Mesenchymal stem cell (in vitro differentiated cells and primary cell): ENCODE results near the gene UQCR11. TPM values are rescaled to one million over a fixed set of nuclear protein-coding genes. Genes with fewer than 3 reads are reported as not detected.

Experiments used
- DNase-seq: peaks from one replicate; pipeline ENCODE4 v3.0.0-alpha.2; 2013
- H2AFZ ChIP-seq: one replicate; pipeline ENCODE4 v1.6.1; 2013; ENCODE audit warnings: low read depth, mild to moderate bottlenecking, control low read depth, inconsistent platforms, low read length, moderate library complexity
- H2AK5ac ChIP-seq: 2 replicates; pipeline ENCODE4 v1.6.1; 2013; ENCODE audit warnings: low read length, moderate library complexity, mild to moderate bottlenecking, inconsistent platforms; ENCODE audit not compliant: severe bottlenecking
- H2BK120ac ChIP-seq: one replicate; pipeline ENCODE4 v1.6.1; 2013; ENCODE audit warnings: low read depth, mild to moderate bottlenecking, inconsistent platforms, low read length, moderate library complexity
- H2BK12ac ChIP-seq, 2 experiments: one replicate each; pipeline ENCODE4 v1.6.1; 2013; ENCODE audit warnings: inconsistent platforms in 2 of 2, low read length in 2 of 2, mild to moderate bottlenecking in 2 of 2, moderate library complexity in 2 of 2, control low read depth in 1 of 2
- H2BK15ac ChIP-seq: one replicate; pipeline ENCODE4 v1.6.1; 2013; ENCODE audit warnings: mild to moderate bottlenecking, low read depth, inconsistent platforms; ENCODE audit not compliant: poor library complexity, severe bottlenecking
- H2BK5ac ChIP-seq: 2 replicates; pipeline ENCODE4 v1.6.1; 2013; ENCODE audit warnings: low read depth, mild to moderate bottlenecking, low read length, control low read depth, inconsistent platforms; ENCODE audit not compliant: poor library complexity, severe bottlenecking
- H3K14ac ChIP-seq, 2 experiments: one replicate each; pipeline ENCODE4 v1.6.1; 2013; ENCODE audit warnings: inconsistent platforms in 2 of 2, low read length in 2 of 2, control low read depth in 1 of 2, mild to moderate bottlenecking in 1 of 2, moderate library complexity in 1 of 2
- H3K18ac ChIP-seq, 2 experiments: one replicate each; pipeline ENCODE4 v1.6.1; 2013; ENCODE audit warnings: inconsistent platforms in 2 of 2, low read length in 2 of 2, control low read depth in 1 of 2, low read depth in 1 of 2, mild to moderate bottlenecking in 1 of 2
- H3K23ac ChIP-seq, 2 experiments: one replicate each; pipeline ENCODE4 v1.6.1; 2013; ENCODE audit warnings: inconsistent platforms in 2 of 2, low read length in 2 of 2, mild to moderate bottlenecking in 2 of 2, moderate library complexity in 2 of 2, control low read depth in 1 of 2
- H3K27ac ChIP-seq: 2 replicates; pipeline ENCODE4 v1.5.1; 2013; ENCODE audit warnings: mild to moderate bottlenecking, moderate library complexity, low read length, control low read depth, inconsistent platforms; ENCODE audit not compliant: poor library complexity, severe bottlenecking
- H3K27me3 ChIP-seq, 2 experiments: 2 replicates each; pipeline versions ENCODE4 v1.6.1 to v1.7.0; 2013; ENCODE audit warnings: low read length in 2 of 2, mild to moderate bottlenecking in 2 of 2, moderate library complexity in 2 of 2, control low read depth in 1 of 2, inconsistent platforms in 1 of 2; ENCODE audit not compliant: control insufficient read depth in 1 of 2, insufficient read depth in 1 of 2
- H3K36me3 ChIP-seq, 2 experiments: 2 replicates each; pipeline versions ENCODE4 v1.6.1 to v1.7.0; 2013; ENCODE audit warnings: low read length in 2 of 2, control low read depth in 1 of 2, inconsistent platforms in 1 of 2, low read depth in 1 of 2, mild to moderate bottlenecking in 1 of 2; ENCODE audit not compliant: insufficient read depth in 2 of 2, control insufficient read depth in 1 of 2
- H3K4ac ChIP-seq, 2 experiments: one replicate each; pipeline ENCODE4 v1.6.1; 2013; ENCODE audit warnings: inconsistent platforms in 2 of 2, low read length in 2 of 2, mild to moderate bottlenecking in 2 of 2, moderate library complexity in 2 of 2, control low read depth in 1 of 2, low read depth in 1 of 2
- H3K4me1 ChIP-seq: 2 replicates; pipeline ENCODE4 v1.6.1; 2013; ENCODE audit warnings: low read depth, low read length, control low read depth; ENCODE audit not compliant: control insufficient read depth, insufficient read depth
- H3K4me2 ChIP-seq: 2 replicates; pipeline ENCODE4 v1.6.1; 2013; ENCODE audit warnings: low read length, mild to moderate bottlenecking, inconsistent platforms; ENCODE audit not compliant: poor library complexity, severe bottlenecking
- H3K4me3 ChIP-seq, 2 experiments: 2 replicates each; pipeline versions ENCODE4 v1.5.1 to v1.7.0; 2013; ENCODE audit warnings: low read length in 2 of 2, mild to moderate bottlenecking in 2 of 2, control low read depth in 1 of 2, low read depth in 1 of 2; ENCODE audit not compliant: insufficient read depth in 1 of 2
- H3K79me1 ChIP-seq: replicated peaks from 2 replicates; pipeline ENCODE4 v1.6.1; 2013; ENCODE audit warnings: mild to moderate bottlenecking, control low read depth, low read length, inconsistent platforms; ENCODE audit not compliant: poor library complexity, severe bottlenecking
- H3K9ac ChIP-seq: 2 replicates; pipeline ENCODE4 v1.7.0; 2013; ENCODE audit warnings: mild to moderate bottlenecking, low read length, moderate library complexity
- H3K9me3 ChIP-seq: 2 replicates; pipeline ENCODE4 v1.7.0; 2013; ENCODE audit warnings: mild to moderate bottlenecking, low read length; ENCODE audit not compliant: control insufficient read depth
- H4K8ac ChIP-seq: one replicate; pipeline ENCODE4 v1.6.1; 2013; ENCODE audit warnings: inconsistent platforms, mild to moderate bottlenecking, low read length, moderate library complexity
- H4K91ac ChIP-seq: one replicate; pipeline ENCODE4 v1.6.1; 2013; ENCODE audit warnings: mild to moderate bottlenecking, low read length, inconsistent platforms
- WGBS: methylation state at CpG from one replicate; pipeline ENCODE4 v1.1.7; 2013; ENCODE audit warnings: mixed read lengths; 5-methylcytosine and 5-hydroxymethylcytosine counted together
- polyA plus RNA-seq, 2 experiments: library from polyadenylated mRNA; stranded (reverse); fragments of 200-250 nt; gene quantifications; one replicate each; pipeline ENCODE4 v1.2.3, GENCODE V29; 2013

UQCR11 gene
- 214 TPM for polyA plus RNA-seq (2013, experiment 1 of 2)
- polyA plus RNA-seq (2013, experiment 2 of 2), result 220 TPM

DNA sequence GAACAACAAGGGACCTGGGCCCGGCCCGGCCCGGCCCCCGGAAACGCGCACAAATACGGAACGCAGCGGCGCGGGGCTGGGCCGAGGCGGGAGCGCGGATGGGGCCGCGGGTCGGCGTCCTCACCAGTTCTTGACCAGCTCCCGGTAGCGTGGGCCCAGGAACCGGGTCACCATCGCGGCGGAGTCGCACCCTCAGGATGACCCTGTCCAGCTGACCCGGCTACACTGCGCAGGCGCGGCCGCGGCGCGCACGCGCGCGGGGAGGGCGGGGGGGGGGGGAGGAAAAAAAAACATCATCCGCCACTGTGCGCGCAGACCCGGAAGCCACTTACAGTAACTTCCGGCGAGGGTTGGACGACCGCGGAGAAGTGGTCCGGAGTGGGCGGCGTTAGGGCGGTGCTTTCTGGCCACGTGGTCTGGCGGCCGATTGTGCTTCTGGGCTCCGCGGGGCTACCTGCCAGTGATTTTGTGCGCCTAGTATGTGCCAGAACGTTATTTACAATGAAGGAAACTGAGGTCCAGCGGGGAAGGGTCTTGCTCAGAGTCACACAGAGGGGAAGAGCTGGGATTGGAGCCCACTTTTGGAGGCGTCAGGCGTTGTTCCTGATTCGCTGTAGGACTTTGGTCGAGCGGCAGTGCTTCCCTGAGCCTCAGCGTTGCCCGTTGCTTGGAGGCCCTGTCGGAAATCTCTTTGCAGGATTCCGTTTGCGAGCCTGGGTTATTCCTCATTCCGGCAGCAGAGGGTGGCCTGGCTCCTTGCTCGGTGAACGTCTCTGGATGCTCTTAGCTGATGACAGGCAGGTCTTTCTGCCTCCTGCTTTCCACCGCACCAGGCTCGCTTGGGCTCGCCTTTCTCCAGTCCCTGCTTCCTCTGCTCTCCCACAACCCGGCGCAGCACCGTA is at the start of gene UQCR11:
Gene UQCR11, minus strand, starts transcription at position 227 of the 902 bp plus-strand sequence. Its CDS starts 53 bp downstream, at position 174.
- H4K8ac ChIP-seq, result peak within 1 kb of the TSS; percentile 94
- H2BK5ac ChIP-seq, result peak within 1 kb of the TSS; percentile 76
- peak within 1 kb of the TSS; percentile 93 to 97 for H3K4ac ChIP-seq
- H3K4me1 ChIP-seq, result peaks cover 28% of the 10 kb centered on the region
- H3K79me1 ChIP-seq, result peaks cover 9% of the 10 kb centered on the region
- H2BK12ac ChIP-seq, result peak within 1 kb of the TSS; percentile 18 to 93
- peaks cover 10 to 34% of the 10 kb centered on the region in 2 experiments for H3K36me3 ChIP-seq
- WGBS, result under 1% methylated on average over 75 of the region's 79 CpGs
- H2BK15ac ChIP-seq, result peak within 1 kb of the TSS; percentile 93
- H3K9me3 ChIP-seq, result no peaks in the 10 kb centered on the region
- H2BK120ac ChIP-seq, result peak within 1 kb of the TSS; percentile 6
- H3K4me3 ChIP-seq, result peak within 1 kb of the TSS; percentile 97
- H2AK5ac ChIP-seq, result peak within 1 kb of the TSS; percentile 88
- H3K14ac ChIP-seq, result peak within 1 kb of the TSS in 1 of 2 experiments; percentile 98
- H3K27me3 ChIP-seq, result no peaks in the 10 kb centered on the region
- peak within 1 kb of the TSS; percentile 92 to 95 for H3K18ac ChIP-seq
- peak within 1 kb of the TSS; percentile 95 for H4K91ac ChIP-seq
- peak within 1 kb of the TSS; percentile 98 for H3K27ac ChIP-seq
- H3K4me2 ChIP-seq, result peak within 1 kb of the TSS; percentile 98
- peak; percentile 98 for DNase-seq
- H2AFZ ChIP-seq, result peak within 1 kb of the TSS; percentile 97
- peak within 1 kb of the TSS; percentile 97 for H3K9ac ChIP-seq
- H3K23ac ChIP-seq, result peak within 1 kb of the TSS in 1 of 2 experiments; percentile 90

DNA sequence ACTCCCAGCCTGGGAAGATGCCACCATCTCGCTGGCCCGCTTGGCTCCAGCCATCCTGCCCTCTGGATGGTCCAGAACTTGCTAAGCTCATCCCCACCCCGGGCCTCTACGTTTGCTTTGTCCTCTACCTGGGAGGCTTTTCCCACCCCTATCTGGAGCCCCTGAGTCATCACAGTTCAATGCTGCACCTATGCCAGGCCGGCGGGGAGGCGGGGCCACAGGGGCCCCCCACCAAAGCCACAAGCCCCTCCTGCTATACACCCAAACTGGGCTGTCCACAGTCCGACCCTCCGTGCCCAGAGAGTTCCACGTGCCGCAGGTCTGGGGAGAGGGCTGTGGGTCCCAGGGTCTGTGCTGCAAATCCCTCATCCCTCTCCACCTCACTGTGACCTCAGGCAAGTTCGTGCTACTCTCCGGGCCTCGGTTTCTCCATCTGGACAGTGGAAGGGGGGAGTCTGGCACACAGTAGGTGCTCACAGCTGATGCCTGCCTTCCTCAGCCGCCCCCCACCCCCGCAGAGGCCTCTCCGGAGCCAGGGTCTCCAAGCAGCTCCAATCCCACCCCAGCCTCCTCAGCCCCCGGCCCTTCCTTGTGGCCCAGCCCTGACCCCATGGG is 49.0 kb upstream of the UQCR11 start:
- Histone ChIP-seq H2AFZ (no peak overlapping the region), H3K27me3 (peaks cover 0 to 11% of the 10 kb centered on the region in 2 experiments), H3K18ac (no peak overlapping the region), H2BK5ac (peak overlapping the region; percentile 37), H2AK5ac (no peak overlapping the region), H2BK12ac (no peak overlapping the region), H4K91ac (peak overlapping the region; percentile 68), H3K36me3 (peaks cover 6 to 9% of the 10 kb centered on the region in 2 experiments), H3K4me3 (peak overlapping the region in 1 of 2 experiments; percentile 8), H3K23ac (no peak overlapping the region), H3K4me1 (peaks cover 34% of the 10 kb centered on the region), H3K79me1 (peaks cover 4% of the 10 kb centered on the region), H3K4me2 (no peak overlapping the region), H3K27ac (no peak overlapping the region), H4K8ac (no peak overlapping the region), H2BK120ac (no peak overlapping the region), H3K14ac (no peak overlapping the region), H3K9me3 (no peaks in the 10 kb centered on the region), H3K4ac (no peak overlapping the region), H2BK15ac (no peak overlapping the region), H3K9ac (no peak overlapping the region)
- 88% methylated on average over 18 of the region's 18 CpGs for WGBS
- DNase-seq, result no peak

DNA sequence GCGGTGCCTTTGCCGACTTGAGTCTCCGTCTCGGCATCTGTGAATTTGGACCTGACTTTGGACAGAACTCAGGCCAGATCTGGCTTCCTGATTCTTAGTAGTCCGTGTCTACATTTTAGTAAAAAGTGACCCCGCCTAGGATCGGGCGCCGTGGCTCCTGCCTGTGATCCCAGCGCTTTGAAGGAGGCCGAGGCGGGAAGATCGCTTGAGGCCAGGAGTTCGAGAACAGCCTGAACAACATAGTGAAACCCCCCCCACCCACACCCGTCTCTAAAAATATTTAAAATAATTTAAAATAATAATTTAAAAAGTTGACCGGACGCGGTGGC is 48.0 kb upstream of the UQCR11 start:
- Histone ChIP-seq H3K4ac (peak overlapping the region in 1 of 2 experiments; percentile 3), H3K27me3 (peaks cover 0 to 3% of the 10 kb centered on the region in 2 experiments), H3K4me3 (peak overlapping the region; percentile 44 to 79), H3K4me2 (peak overlapping the region; percentile 82), H3K36me3 (peaks cover 10 to 15% of the 10 kb centered on the region in 2 experiments), H3K79me1 (peaks cover 4% of the 10 kb centered on the region), H3K27ac (peak overlapping the region; percentile 21), H3K9me3 (no peaks in the 10 kb centered on the region), H2AK5ac (no peak overlapping the region), H3K18ac (peak overlapping the region in 1 of 2 experiments; percentile 73), H3K14ac (no peak overlapping the region), H2AFZ (peak overlapping the region; percentile 21), H2BK12ac (no peak overlapping the region), H2BK120ac (no peak overlapping the region), H4K8ac (peak overlapping the region; percentile 54), H3K4me1 (peaks cover 44% of the 10 kb centered on the region), H2BK15ac (no peak overlapping the region), H4K91ac (no peak overlapping the region), H2BK5ac (no peak overlapping the region), H3K23ac (no peak overlapping the region), H3K9ac (peak overlapping the region; percentile 98)
- no peak for DNase-seq
- 29% methylated on average over 12 of the region's 18 CpGs for WGBS
